OCI-LY1 (cell line): Measurements from ENCODE around the gene HSPA8.

ENCODE experiments used
- H2AFZ ChIP-seq: fragments of 200-600 bp; sonication (generic), shearing (Covaris generic); 2 replicates; pipeline ENCODE4 v1.6.0; 2014; ENCODE audit warnings: antibody characterized with exemption, mild to moderate bottlenecking, low read length
- H3F3A ChIP-seq: fragments of 200-600 bp; sonication (generic), shearing (Covaris generic); 2 replicates; pipeline ENCODE4 v1.6.0; 2014; ENCODE audit warnings: mild to moderate bottlenecking, antibody characterized with exemption, low read length, moderate library complexity; ENCODE audit not compliant: insufficient read depth
- H3K27ac ChIP-seq: fragments of 200-600 bp; sonication (generic); 2 replicates; pipeline ENCODE4 v1.5.1; 2014; ENCODE audit warnings: low read length, mixed run types, mild to moderate bottlenecking, low read depth; ENCODE audit not compliant: poor library complexity, severe bottlenecking
- H3K27me3 ChIP-seq: fragments of 200-600 bp; sonication (generic); 2 replicates; pipeline ENCODE4 v1.6.0; 2014; ENCODE audit warnings: antibody characterized with exemption, mild to moderate bottlenecking, low read length, moderate library complexity; ENCODE audit not compliant: insufficient read depth
- H3K36me3 ChIP-seq: fragments of 200-600 bp; sonication (generic); 2 replicates; pipeline ENCODE4 v1.6.1; 2014; ENCODE audit warnings: mild to moderate bottlenecking, antibody characterized with exemption, low read length, moderate library complexity, mixed read lengths; ENCODE audit not compliant: insufficient read depth
- H3K4me1 ChIP-seq: fragments of 200-600 bp; sonication (generic); 2 replicates; pipeline ENCODE4 v1.5.1; 2014; ENCODE audit warnings: mild to moderate bottlenecking, low read length, moderate library complexity; ENCODE audit not compliant: insufficient read depth, severe bottlenecking
- H3K4me2 ChIP-seq: fragments of 200-600 bp; sonication (generic), shearing (Covaris generic); 2 replicates; pipeline ENCODE4 v1.6.1; 2014; ENCODE audit warnings: low read length
- H3K4me3 ChIP-seq: fragments of 200-600 bp; sonication (generic); 2 replicates; pipeline ENCODE4 v1.5.1; 2014; ENCODE audit warnings: low read length, low read depth, mild to moderate bottlenecking, mixed read lengths; ENCODE audit not compliant: poor library complexity, severe bottlenecking
- H3K79me2 ChIP-seq: fragments of 200-600 bp; shearing (Covaris generic); 2 replicates; pipeline ENCODE4 v1.6.1; 2016; ENCODE audit warnings: mixed run types, low read length, mixed read lengths; ENCODE audit not compliant: insufficient read depth
- H3K9ac ChIP-seq: fragments of 200-600 bp; sonication (generic), shearing (Covaris generic); 2 replicates; pipeline ENCODE4 v1.6.1; 2014; ENCODE audit warnings: mild to moderate bottlenecking, low read length, mixed read lengths
- H3K9me2 ChIP-seq: fragments of 200-600 bp; sonication (generic), shearing (Covaris generic); 2 replicates; pipeline ENCODE4 v1.6.1; 2014; ENCODE audit warnings: low read depth, mild to moderate bottlenecking, low read length, mixed read lengths
- H3K9me3 ChIP-seq: fragments of 200-600 bp; shearing (Covaris generic); 2 replicates; pipeline ENCODE4 v1.6.1; 2014; ENCODE audit warnings: low read length, mixed read lengths
- H4K20me1 ChIP-seq: fragments of 200-600 bp; sonication (generic), shearing (Covaris generic); 2 replicates; pipeline ENCODE4 v1.6.0; 2016; ENCODE audit warnings: mild to moderate bottlenecking, low read length; ENCODE audit not compliant: insufficient read depth
- CTCF ChIP-seq: fragments of 200-600 bp; sonication (generic), shearing (Covaris generic); IDR thresholded peaks from 2 replicates; pipeline ENCODE4 v1.5.1; 2017; ENCODE audit warnings: mild to moderate bottlenecking, antibody characterized with exemption, low read length, moderate library complexity, mixed read lengths
- EZH2 ChIP-seq: fragments of 200-600 bp; sonication (generic), shearing (Covaris generic); IDR thresholded peaks from 2 replicates; pipeline ENCODE4 v1.8.0; 2017; ENCODE audit warnings: borderline replicate concordance, mixed run types, mild to moderate bottlenecking, antibody characterized with exemption, low read length, moderate library complexity, mixed read lengths

Gene HSPA8

DNA sequence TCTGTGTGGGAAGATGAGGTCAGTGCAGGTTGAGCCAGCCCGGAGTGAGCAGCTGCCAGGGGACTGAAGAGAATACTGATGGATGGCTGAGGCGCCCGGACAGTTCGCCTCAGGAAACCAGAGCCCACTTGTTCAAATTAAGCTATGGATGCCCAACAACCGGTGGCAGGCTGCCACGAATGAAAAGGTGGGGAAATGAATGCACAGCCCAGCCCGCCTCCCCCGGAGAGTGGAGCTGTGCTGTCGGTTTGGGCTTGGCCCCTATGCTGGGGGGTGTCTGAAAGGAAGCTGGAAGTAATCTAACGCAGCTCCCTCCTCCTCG lies 21.9 kb downstream of the HSPA8 start:
- Histone ChIP-seq H3K27ac (no peak overlapping the region), H3K36me3 (no peaks in the 10 kb centered on the region), H3K79me2 (no peaks in the 10 kb centered on the region), H3K27me3 (no peaks in the 10 kb centered on the region; the same call in 1 of the 2 replicates), H3K4me2 (no peak overlapping the region), H2AFZ (no peak overlapping the region), H3K9ac (no peak overlapping the region), H3K4me1 (no peaks in the 10 kb centered on the region), H4K20me1 (no peaks in the 10 kb centered on the region), H3K9me2 (no peaks in the 10 kb centered on the region), H3K4me3 (no peak overlapping the region), H3F3A (no peaks in the 10 kb centered on the region), H3K9me3 (no peaks in the 10 kb centered on the region)
- TF ChIP-seq CTCF (no peak), EZH2 (no peak)

- Histone ChIP-seq H3K79me2 (no peaks in the 10 kb centered on the region), H3K9me2 (no peaks in the 10 kb centered on the region), H3K9ac (no peak overlapping the region), H3K27me3 (no peaks in the 10 kb centered on the region; the same call in 1 of the 2 replicates), H3K36me3 (no peaks in the 10 kb centered on the region), H4K20me1 (no peaks in the 10 kb centered on the region), H3K9me3 (no peaks in the 10 kb centered on the region), H3F3A (no peaks in the 10 kb centered on the region), H3K4me1 (no peaks in the 10 kb centered on the region), H3K4me3 (no peak overlapping the region), H3K4me2 (no peak overlapping the region), H3K27ac (no peak overlapping the region), H2AFZ (no peak overlapping the region)
- TF ChIP-seq CTCF, result no peak
- TF ChIP-seq EZH2, result no peak
Measured at GRCh38 chr11:123035831-123036230, 26.1 kb downstream of the HSPA8 start.

GRCh38 chr11:123034597-123034996 lies 27.3 kb downstream of the HSPA8 start:
- Histone ChIP-seq H3K36me3 (no peaks in the 10 kb centered on the region), H2AFZ (no peak overlapping the region), H3K4me1 (no peaks in the 10 kb centered on the region), H3K9me3 (no peaks in the 10 kb centered on the region), H3K27me3 (no peaks in the 10 kb centered on the region; the same call in 1 of the 2 replicates), H3K9me2 (no peaks in the 10 kb centered on the region), H3F3A (no peaks in the 10 kb centered on the region), H3K4me3 (no peak overlapping the region), H4K20me1 (no peaks in the 10 kb centered on the region), H3K9ac (no peak overlapping the region), H3K4me2 (no peak overlapping the region), H3K79me2 (no peaks in the 10 kb centered on the region), H3K27ac (no peak overlapping the region)
- TF ChIP-seq CTCF, result no peak
- no peak for TF ChIP-seq EZH2
